K562 (cell line): Measurements from ENCODE around the gene WDPCP. TPM values are rescaled to one million over a fixed set of nuclear protein-coding genes. Genes with fewer than 3 reads are reported as not detected.

Experiments used
- ATAC-seq: fragments of 200-7000 bp; cut with Tn5 transposase; 3 replicates; pipeline ENCODE4 v1.9.1; 2020; ENCODE audit warnings: moderate library complexity
- BruUV-seq: library from RNA; stranded (reverse); fragments of 400-500 nt; replicated peaks from 2 replicates; lab custom pipeline; 2021; lab: Mats Ljungman, UMichigan
- CTCF ChIA-PET: fragments of 300-600 bp; formaldehyde crosslinking; extraction: SDS; loops from one replicate; lab custom pipeline; 2021; ENCODE audit warnings: low intra/inter-chr PET ratio; lab: Yijun Ruan, JAX
- POLR2A ChIA-PET: fragments of 300-600, 350-650 bp; sonication (Branson Sonifier 250); formaldehyde crosslinking; extraction: SDS; loops from one replicate; lab custom pipeline; 2021; ENCODE audit warnings: antibody characterized with exemption, inconsistent platforms; lab: Yijun Ruan, JAX
- DNase-seq, 4 experiments: peaks; one replicate each; pipeline versions ENCODE4 v3.0.0 to v3.0.0-alpha.2; 2011 to 2018; ENCODE audit warnings: low spot score in 3 of 4, mixed read lengths in 3 of 4; ENCODE audit errors: extremely low read depth in 1 of 4
- FAIRE-seq: peaks from 2 replicates; lab custom pipeline; 2011; peaks lifted over from hg19 to GRCh38; lab: Jason Lieb, UNC
- H2AFZ ChIP-seq: 2 replicates; pipeline ENCODE4 v1.6.0; 2011; ENCODE audit warnings: low read depth, low read length, control low read depth, inconsistent platforms
- H3K27ac ChIP-seq: fragments of 200-600 bp; 3 replicates; pipeline ENCODE4 v1.8.0; 2011; ENCODE audit warnings: low read depth, mild to moderate bottlenecking, control low read depth, inconsistent platforms, low read length, moderate library complexity, mixed read lengths; ENCODE audit errors: extremely low read depth
- H3K27me3 ChIP-seq, 2 experiments: fragments of 300-600 bp in 1 of 2; 2 replicates in 1 of 2; 3 replicates in 1 of 2; pipeline versions ENCODE4 v1.6.0 to v1.8.0; 2011; ENCODE audit warnings: inconsistent platforms in 2 of 2, low read length in 2 of 2, mild to moderate bottlenecking in 1 of 2, mixed read lengths in 1 of 2, moderate library complexity in 1 of 2; ENCODE audit not compliant: control insufficient read depth in 2 of 2, insufficient read depth in 2 of 2
- H3K36me3 ChIP-seq: fragments of 300-600 bp; 3 replicates; pipeline ENCODE4 v1.8.0; 2011; ENCODE audit warnings: mild to moderate bottlenecking, low read length, inconsistent platforms; ENCODE audit not compliant: control insufficient read depth, insufficient read depth
- H3K4me1 ChIP-seq, 2 experiments: fragments of 200-600 bp in 1 of 2; replicated peaks in 1 of 2; 2 replicates in 1 of 2; 3 replicates in 1 of 2; pipeline versions ENCODE4 v1.5.1 to v1.8.0; 2011; ENCODE audit warnings: inconsistent platforms in 2 of 2, low read length in 2 of 2, mild to moderate bottlenecking in 1 of 2, mixed read lengths in 1 of 2, moderate library complexity in 1 of 2; ENCODE audit not compliant: control insufficient read depth in 2 of 2, insufficient read depth in 2 of 2
- H3K4me2 ChIP-seq: 2 replicates; pipeline ENCODE4 v1.6.1; 2011; ENCODE audit warnings: low read length, control low read depth, inconsistent platforms, mixed read lengths; ENCODE audit not compliant: insufficient read depth
- H3K4me3 ChIP-seq: fragments of 200-600 bp; sonication (generic), shearing (Covaris generic); 2 replicates; pipeline ENCODE4 v1.5.1; 2016; ENCODE audit warnings: control low read depth, inconsistent platforms
- H3K79me2 ChIP-seq: fragments of 200-600 bp; 3 replicates; pipeline ENCODE4 v1.8.0; 2011; ENCODE audit warnings: low read length, inconsistent platforms; ENCODE audit not compliant: control insufficient read depth, insufficient read depth
- H3K9ac ChIP-seq, 2 experiments: 2 replicates each; pipeline versions ENCODE4 v1.6.0 to v1.6.1; 2011; ENCODE audit warnings: low read depth in 2 of 2, low read length in 2 of 2, control low read depth in 1 of 2, inconsistent platforms in 1 of 2, mild to moderate bottlenecking in 1 of 2, mixed read lengths in 1 of 2; ENCODE audit not compliant: insufficient read depth in 1 of 2
- H3K9me1 ChIP-seq: one replicate; pipeline ENCODE4 v1.6.0; 2011; ENCODE audit warnings: inconsistent platforms, mild to moderate bottlenecking, low read length, moderate library complexity; ENCODE audit not compliant: control insufficient read depth, insufficient read depth
- H3K9me3 ChIP-seq: replicated peaks from 2 replicates; pipeline ENCODE4 v1.5.1; 2011; ENCODE audit warnings: low read depth, low read length, inconsistent platforms; ENCODE audit not compliant: control insufficient read depth, insufficient read depth
- H4K20me1 ChIP-seq: replicated peaks from 2 replicates; pipeline ENCODE4 v1.6.1; 2011; ENCODE audit warnings: low read length, inconsistent platforms, mixed read lengths; ENCODE audit not compliant: control insufficient read depth, insufficient read depth
- COPS2 ChIP-seq: fragments of 450-650 bp; conservative IDR thresholded peaks from 2 replicates; pipeline ENCODE4 v1.6.1; 2016; ENCODE audit warnings: mild to moderate bottlenecking, moderate library complexity
- KLF16 ChIP-seq: IDR thresholded peaks from 2 replicates; pipeline ENCODE4 v1.6.1; 2016; ENCODE audit warnings: antibody characterized with exemption
- MCM7 ChIP-seq, 2 experiments: fragments of 450-650 bp; IDR thresholded peaks; 2 replicates each; pipeline ENCODE4 v1.6.1; 2016 to 2018
- SRSF7 ChIP-seq: fragments of 200-400 bp; formaldehyde crosslinking; optimal IDR thresholded peaks from 2 replicates; pipeline ENCODE3; 2017; ENCODE audit warnings: mild to moderate bottlenecking, low read depth, low read length
- ZNF140 ChIP-seq: fragments of 250-450 bp; sonication (Bioruptor Pico); IDR thresholded peaks from 2 replicates; pipeline ENCODE4 v1.8.0; 2021; ENCODE audit warnings: moderate library complexity, mild to moderate bottlenecking, inconsistent platforms
- ZNF316 ChIP-seq: fragments of 450-650 bp; IDR thresholded peaks from 2 replicates; pipeline ENCODE4 v1.6.1; 2016
- ZZZ3 ChIP-seq: fragments of 450-650 bp; IDR thresholded peaks from 2 replicates; pipeline ENCODE4 v1.6.1; 2016; ENCODE audit warnings: antibody characterized with exemption, mild to moderate bottlenecking, moderate library complexity
- WGBS: fragments of 100-300 bp; shearing (Covaris generic); methylation state at CpG from one replicate; pipeline ENCODE4 v1.1.6; 2016; ENCODE audit warnings: low coverage, mixed read lengths; ENCODE audit not compliant: insufficient coverage; ENCODE audit errors: missing lambda C conversion rate; 5-methylcytosine and 5-hydroxymethylcytosine counted together
- in situ Hi-C: fragments of 300-500 bp; cut with MboI; formaldehyde crosslinking; loops from 4 replicates; pipeline ENCODE4 v1.15.0; 2018; ENCODE audit warnings: inconsistent platforms, mixed read lengths
- intact Hi-C: fragments of 100-400 bp; cut with micrococcal nuclease; formaldehyde crosslinking; loops from 2 replicates; pipeline ENCODE4 v1.14.2; 2022
- polyA plus RNA-seq, 8 experiments: library from polyadenylated mRNA; depleted of rRNA in 4 of 8; stranded (reverse) in 5 of 8; unstranded in 3 of 8; fragments of >200 nt; fragmentation: Nextera tagmentation in 2 of 8; fragmentation: Illumina TruSeq in 1 of 8; extraction: Ambion mirVana in 2 of 8; extraction: Trizol in 1 of 8; gene quantifications; 2 replicates each; pipeline versions ENCODE4 v1.2.1 to v1.2.3, GENCODE V29; 2011 to 2014; ENCODE audit warnings: inconsistent platforms in 1 of 8, missing spikeins in 1 of 8
- total RNA-seq, 7 experiments: library from RNA; depleted of rRNA in 6 of 7; stranded (reverse); fragments of >200 nt in 6 of 7; fragmentation: Illumina TruSeq in 2 of 7; extraction: Trizol in 2 of 7; gene quantifications; 2 replicates each; pipeline versions ENCODE4 v1.2.1 to v1.2.3, GENCODE V29; 2011 to 2021; ENCODE audit warnings: low replicate concordance in 1 of 7
- TF ChIP-seq, protein P1 (sequence below): fragments of 250-450 bp; sonication (Bioruptor Pico); IDR thresholded peaks from 2 replicates; pipeline ENCODE4 v1.4.0; 2020; ENCODE audit warnings: mild to moderate bottlenecking, moderate library complexity, borderline replicate concordance
- TF ChIP-seq, protein P2 (sequence below): fragments of 200-800 bp; sonication (Bioruptor generic); IDR thresholded peaks from 2 replicates; pipeline ENCODE4 v1.6.1; 2017; ENCODE audit warnings: missing genetic modification characterization, missing compliant biosample characterization

The WDPCP gene
- total and polyA plus RNA-seq, 9 of the 15 experiments (the other 6 are each of a cell fraction or from before 2014, with no cell fraction given), result 1.4 to 6.4 (median 5.5) TPM

DNA sequence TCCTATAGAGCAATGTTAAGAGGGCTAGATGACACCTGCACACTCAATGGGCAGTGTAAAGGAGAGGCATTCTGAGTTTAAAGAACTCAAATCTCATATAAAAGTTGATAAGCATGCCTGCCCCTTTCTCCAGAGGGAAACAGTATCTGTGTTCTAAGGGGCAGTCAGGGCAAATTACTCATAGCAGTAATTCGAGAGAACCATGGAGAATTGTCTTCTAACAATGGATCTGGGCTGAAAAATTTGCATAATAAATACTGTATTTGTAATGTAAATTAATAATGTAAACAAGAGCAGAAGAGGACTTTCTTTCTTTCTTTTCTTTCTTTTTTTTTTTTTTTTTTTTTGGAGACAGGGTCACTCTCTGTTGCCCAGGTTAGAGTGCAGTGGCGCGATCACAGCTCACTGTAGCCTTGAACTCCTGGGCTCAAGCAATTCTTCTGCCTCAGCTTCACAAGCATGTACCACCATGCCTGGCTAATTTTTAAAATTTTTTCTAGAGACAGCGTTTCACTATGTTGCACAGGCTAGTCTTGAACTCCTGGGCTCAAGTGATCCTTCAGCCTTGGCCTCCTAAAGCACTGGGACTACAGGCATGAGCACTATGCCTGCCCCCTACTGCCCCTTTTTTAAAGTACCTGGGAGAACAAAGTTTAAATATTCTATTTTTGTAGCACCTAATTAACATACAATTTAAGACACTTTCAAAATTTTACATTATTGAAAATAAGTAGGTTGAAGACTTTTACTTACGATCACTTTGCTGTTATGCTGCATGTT is 467.0 kb downstream of the WDPCP start:
- H3K9me1 ChIP-seq, result no peaks in the 10 kb centered on the region
- H3K27ac ChIP-seq, result no peak overlapping the region
- no peak overlapping the region for H3K4me3 ChIP-seq
- H3K4me2 ChIP-seq, result no peak overlapping the region
- ChIA-PET CTCF (no interaction called here), POLR2A (no interaction called here)
- H2AFZ ChIP-seq, result no peak overlapping the region
- intact Hi-C loops (no loop called here), in situ Hi-C loops (no loop called here)
- no TSS peak for BruUV-seq
- H4K20me1 ChIP-seq, result no peaks in the 10 kb centered on the region
- 21% methylated on average over 3 of the region's 5 CpGs for WGBS
- no peaks in the 10 kb centered on the region for H3K9me3 ChIP-seq
- H3K79me2 ChIP-seq, result no peaks in the 10 kb centered on the region
- H3K4me1 ChIP-seq, result no peaks in the 10 kb centered on the region
- H3K27me3 ChIP-seq, result no peaks in the 10 kb centered on the region
- H3K36me3 ChIP-seq, result no peaks in the 10 kb centered on the region
- H3K9ac ChIP-seq, result no peak overlapping the region
- ATAC-seq, result peak; percentile 33; the same call in 1 of the 3 replicates
- FAIRE-seq, result no peak
- TF ChIP-seq COPS2, result no peak
- DNase-seq, result no peak

DNA sequence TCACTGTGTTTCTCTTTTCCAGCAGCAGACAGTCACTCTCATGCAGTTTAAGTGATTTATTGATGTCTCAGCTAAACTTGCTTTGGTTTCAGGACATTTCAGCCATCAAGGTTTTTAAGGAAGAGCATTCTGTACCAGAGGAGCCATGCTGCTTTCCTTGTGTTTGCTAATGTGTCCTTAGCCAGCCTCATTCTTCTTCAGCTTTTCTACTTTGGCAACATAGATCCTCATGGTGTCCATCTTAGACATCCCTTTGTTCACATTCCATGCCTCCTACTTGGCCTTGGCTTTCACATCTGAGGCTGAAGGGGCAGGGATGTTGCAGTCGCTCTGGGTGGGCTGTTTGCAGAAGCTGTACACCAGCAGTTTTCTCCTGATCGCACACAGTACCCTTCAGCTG is 469.5 kb downstream of the WDPCP start:
- ChIA-PET CTCF (no interaction called here), POLR2A (no interaction called here)
- Histone ChIP-seq H2AFZ (no peak overlapping the region), H3K4me2 (no peak overlapping the region), H4K20me1 (no peaks in the 10 kb centered on the region), H3K9me3 (no peaks in the 10 kb centered on the region), H3K9me1 (no peaks in the 10 kb centered on the region), H3K27ac (no peak overlapping the region), H3K79me2 (no peaks in the 10 kb centered on the region), H3K9ac (no peak overlapping the region), H3K4me1 (no peaks in the 10 kb centered on the region), H3K27me3 (no peaks in the 10 kb centered on the region), H3K4me3 (no peak overlapping the region), H3K36me3 (no peaks in the 10 kb centered on the region)
- DNase-seq, result no peak
- no peak for ATAC-seq
- no TSS peak for BruUV-seq
- in situ Hi-C loops (no loop called here), intact Hi-C loops (no loop called here)
- 7% methylated on average over 2 of the region's 2 CpGs for WGBS
- FAIRE-seq, result no peak
- peak; percentile 35; the same call in 1 of the 2 replicates for TF ChIP-seq ZNF316
- TF ChIP-seq ZNF140, result no peak
- TF ChIP-seq KLF16, result no peak
- TF ChIP-seq, protein P1, sequence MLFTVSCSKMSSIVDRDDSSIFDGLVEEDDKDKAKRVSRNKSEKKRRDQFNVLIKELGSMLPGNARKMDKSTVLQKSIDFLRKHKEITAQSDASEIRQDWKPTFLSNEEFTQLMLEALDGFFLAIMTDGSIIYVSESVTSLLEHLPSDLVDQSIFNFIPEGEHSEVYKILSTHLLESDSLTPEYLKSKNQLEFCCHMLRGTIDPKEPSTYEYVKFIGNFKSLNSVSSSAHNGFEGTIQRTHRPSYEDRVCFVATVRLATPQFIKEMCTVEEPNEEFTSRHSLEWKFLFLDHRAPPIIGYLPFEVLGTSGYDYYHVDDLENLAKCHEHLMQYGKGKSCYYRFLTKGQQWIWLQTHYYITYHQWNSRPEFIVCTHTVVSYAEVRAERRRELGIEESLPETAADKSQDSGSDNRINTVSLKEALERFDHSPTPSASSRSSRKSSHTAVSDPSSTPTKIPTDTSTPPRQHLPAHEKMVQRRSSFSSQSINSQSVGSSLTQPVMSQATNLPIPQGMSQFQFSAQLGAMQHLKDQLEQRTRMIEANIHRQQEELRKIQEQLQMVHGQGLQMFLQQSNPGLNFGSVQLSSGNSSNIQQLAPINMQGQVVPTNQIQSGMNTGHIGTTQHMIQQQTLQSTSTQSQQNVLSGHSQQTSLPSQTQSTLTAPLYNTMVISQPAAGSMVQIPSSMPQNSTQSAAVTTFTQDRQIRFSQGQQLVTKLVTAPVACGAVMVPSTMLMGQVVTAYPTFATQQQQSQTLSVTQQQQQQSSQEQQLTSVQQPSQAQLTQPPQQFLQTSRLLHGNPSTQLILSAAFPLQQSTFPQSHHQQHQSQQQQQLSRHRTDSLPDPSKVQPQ (CRISPR knock-in tag), result no peak
- no peak for TF ChIP-seq ZZZ3
- TF ChIP-seq, protein P2, sequence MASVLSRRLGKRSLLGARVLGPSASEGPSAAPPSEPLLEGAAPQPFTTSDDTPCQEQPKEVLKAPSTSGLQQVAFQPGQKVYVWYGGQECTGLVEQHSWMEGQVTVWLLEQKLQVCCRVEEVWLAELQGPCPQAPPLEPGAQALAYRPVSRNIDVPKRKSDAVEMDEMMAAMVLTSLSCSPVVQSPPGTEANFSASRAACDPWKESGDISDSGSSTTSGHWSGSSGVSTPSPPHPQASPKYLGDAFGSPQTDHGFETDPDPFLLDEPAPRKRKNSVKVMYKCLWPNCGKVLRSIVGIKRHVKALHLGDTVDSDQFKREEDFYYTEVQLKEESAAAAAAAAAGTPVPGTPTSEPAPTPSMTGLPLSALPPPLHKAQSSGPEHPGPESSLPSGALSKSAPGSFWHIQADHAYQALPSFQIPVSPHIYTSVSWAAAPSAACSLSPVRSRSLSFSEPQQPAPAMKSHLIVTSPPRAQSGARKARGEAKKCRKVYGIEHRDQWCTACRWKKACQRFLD (CRISPR knock-in tag), result no peak
- no peak for TF ChIP-seq SRSF7
- no peak for TF ChIP-seq MCM7 (IDR thresholded peaks at IDR 0.05)
